ENCODE results near the gene OR10P1.

OR10P1 gene

GRCh38 chr12:55682087-55682796 is 45.5 kb downstream of the OR10P1 start:
- ATAC-seq (replicated peaks): no peak
- Mint-ChIP-seq H3K4me1 (ENCODE audit: low read depth in 2 of 2) (peaks cover 2 to 12% of the 10 kb centered on the region in 2 donors), H3K27ac (no peak overlapping the region)

GRCh38 chr12:55683676-55684075 is 47.0 kb downstream of the OR10P1 start:
- Mint-ChIP-seq H3K36me3 (ENCODE audit: insufficient read depth) (no peaks in the 10 kb centered on the region), H3K27ac (no peak overlapping the region), H3K4me1 (ENCODE audit: low read depth in 2 of 2) (peaks cover 5 to 16% of the 10 kb centered on the region in 2 donors), H3K4me3 (no peak overlapping the region), H3K27me3 (peaks cover 39 to 41% of the 10 kb centered on the region in 2 donors), H3K9me3 (no peaks in the 10 kb centered on the region)
- no peak for ATAC-seq (replicated peaks)
- DNase-seq: no peak

More at GRCh38 chr12:55682087-55682796, 45.5 kb downstream of the OR10P1 start:
- Mint-ChIP-seq H3K4me3 (no peak overlapping the region), H3K36me3 (ENCODE audit: insufficient read depth) (no peaks in the 10 kb centered on the region), H3K27me3 (peaks cover 39 to 41% of the 10 kb centered on the region in 2 donors), H3K9me3 (no peaks in the 10 kb centered on the region)
- no peak for DNase-seq

- Mint-ChIP-seq H3K4me3 (no peak overlapping the region), H3K4me1 (ENCODE audit: low read depth in 2 of 2) (peaks cover 5 to 16% of the 10 kb centered on the region in 2 donors), H3K9me3 (no peaks in the 10 kb centered on the region), H3K36me3 (ENCODE audit: insufficient read depth) (no peaks in the 10 kb centered on the region), H3K27me3 (peaks cover 32 to 41% of the 10 kb centered on the region in 2 donors), H3K27ac (no peak overlapping the region)
- DNase-seq: no peak
- no peak for ATAC-seq (replicated peaks)
Measured at GRCh38 chr12:55684761-55685370, 48.2 kb downstream of the OR10P1 start.

- Mint-ChIP-seq H3K27me3 (peaks cover 24 to 38% of the 10 kb centered on the region in 2 donors), H3K27ac (no peak overlapping the region), H3K9me3 (no peaks in the 10 kb centered on the region), H3K4me3 (no peak overlapping the region), H3K4me1 (ENCODE audit: low read depth in 2 of 2) (peaks cover 5 to 15% of the 10 kb centered on the region in 2 donors), H3K36me3 (ENCODE audit: insufficient read depth) (no peaks in the 10 kb centered on the region)
- DNase-seq: no peak
- no peak for ATAC-seq (replicated peaks)
Measured at GRCh38 chr12:55685671-55686070, 49.0 kb downstream of the OR10P1 start.

GRCh38 chr12:55686366-55687010 is 49.8 kb downstream of the OR10P1 start:
- H3K27me3 Mint-ChIP-seq: peaks cover 16 to 30% of the 10 kb centered on the region in 2 donors
- no peak for ATAC-seq (replicated peaks)
- no peak overlapping the region for H3K27ac Mint-ChIP-seq
- no peak overlapping the region for H3K4me3 Mint-ChIP-seq
- DNase-seq: no peak
- H3K36me3 Mint-ChIP-seq (ENCODE audit: insufficient read depth): no peaks in the 10 kb centered on the region
- peaks cover 3 to 7% of the 10 kb centered on the region in 2 donors for H3K4me1 Mint-ChIP-seq (ENCODE audit: low read depth in 2 of 2)
- no peaks in the 10 kb centered on the region for H3K9me3 Mint-ChIP-seq

Measured in effector memory CD8-positive, alpha-beta T cell (primary cell).